ENCODE measurements around the gene RAP1GDS1.

DNA sequence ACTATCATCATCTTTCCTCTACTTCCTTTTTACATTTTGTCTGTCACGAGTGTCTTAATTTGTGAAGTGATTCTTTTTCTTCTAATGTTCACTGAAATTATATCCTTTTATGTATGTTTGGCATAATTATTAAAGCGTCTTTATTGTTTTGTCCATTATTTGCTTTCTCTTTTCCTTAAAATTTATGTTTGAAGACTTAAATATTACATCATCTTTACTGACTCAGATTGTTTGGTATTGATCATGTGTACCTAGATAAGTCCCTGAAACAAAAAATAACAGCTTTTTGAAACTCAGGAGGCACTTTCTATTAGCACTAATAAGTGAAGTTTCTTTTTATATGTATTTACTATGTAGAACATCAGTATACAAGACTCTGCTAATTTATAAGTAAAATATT is 120.1 kb downstream of the RAP1GDS1 start:
- TF ChIP-seq, protein P1, sequence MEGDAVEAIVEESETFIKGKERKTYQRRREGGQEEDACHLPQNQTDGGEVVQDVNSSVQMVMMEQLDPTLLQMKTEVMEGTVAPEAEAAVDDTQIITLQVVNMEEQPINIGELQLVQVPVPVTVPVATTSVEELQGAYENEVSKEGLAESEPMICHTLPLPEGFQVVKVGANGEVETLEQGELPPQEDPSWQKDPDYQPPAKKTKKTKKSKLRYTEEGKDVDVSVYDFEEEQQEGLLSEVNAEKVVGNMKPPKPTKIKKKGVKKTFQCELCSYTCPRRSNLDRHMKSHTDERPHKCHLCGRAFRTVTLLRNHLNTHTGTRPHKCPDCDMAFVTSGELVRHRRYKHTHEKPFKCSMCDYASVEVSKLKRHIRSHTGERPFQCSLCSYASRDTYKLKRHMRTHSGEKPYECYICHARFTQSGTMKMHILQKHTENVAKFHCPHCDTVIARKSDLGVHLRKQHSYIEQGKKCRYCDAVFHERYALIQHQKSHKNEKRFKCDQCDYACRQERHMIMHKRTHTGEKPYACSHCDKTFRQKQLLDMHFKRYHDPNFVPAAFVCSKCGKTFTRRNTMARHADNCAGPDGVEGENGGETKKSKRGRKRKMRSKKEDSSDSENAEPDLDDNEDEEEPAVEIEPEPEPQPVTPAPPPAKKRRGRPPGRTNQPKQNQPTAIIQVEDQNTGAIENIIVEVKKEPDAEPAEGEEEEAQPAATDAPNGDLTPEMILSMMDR (IDR thresholded peaks at IDR 0.05; ENCODE audit: borderline replicate concordance, extremely low read depth, low read length, poor library complexity, severe bottlenecking) = no peak
- no peak for TF ChIP-seq EZH2 (IDR thresholded peaks at IDR 0.05; ENCODE audit: borderline replicate concordance, low read depth, low read length, severe bottlenecking)

All from DND-41 (cell line).